HepG2 (cell line): Measurements from ENCODE around the gene VEGFB. TPM values are rescaled to one million over a fixed set of nuclear protein-coding genes. Genes with fewer than 3 reads are reported as not detected.

ENCODE experiments used
- AGO2 ChIP-seq: fragments of 200-400 bp; formaldehyde crosslinking; optimal IDR thresholded peaks from 2 replicates; pipeline ENCODE3; 2017; ENCODE audit warnings: mild to moderate bottlenecking, low read depth, low read length, moderate library complexity
- ESRRA ChIP-seq: sonication (generic); formaldehyde crosslinking; IDR thresholded peaks from 2 replicates; pipeline ENCODE4 v1.5.1; 2020; ENCODE audit warnings: mild to moderate bottlenecking, low read depth, missing genetic modification reagents
- KLF13 ChIP-seq: sonication (generic); formaldehyde crosslinking; IDR thresholded peaks from 2 replicates; pipeline ENCODE4 v1.4.0; 2020; ENCODE audit warnings: mild to moderate bottlenecking, missing genetic modification reagents
- NAIF1 ChIP-seq: sonication (generic); formaldehyde crosslinking; IDR thresholded peaks from 2 replicates; pipeline ENCODE4 v1.5.0; 2020; ENCODE audit warnings: mild to moderate bottlenecking, missing genetic modification reagents, borderline replicate concordance
- PHF8 ChIP-seq: sonication (generic); formaldehyde crosslinking; IDR thresholded peaks from 2 replicates; pipeline ENCODE4 v1.5.0; 2020; ENCODE audit warnings: missing genetic modification reagents
- PTBP1 ChIP-seq: fragments of 200-400 bp; formaldehyde crosslinking; IDR thresholded peaks from 2 replicates; pipeline ENCODE4 v1.6.1; 2018; ENCODE audit warnings: low read length, low read depth; ENCODE audit not compliant: poor library complexity, severe bottlenecking
- RBFOX2 ChIP-seq: fragments of 200-400 bp; formaldehyde crosslinking; IDR thresholded peaks from 2 replicates; pipeline ENCODE4 v1.6.1; 2017; ENCODE audit warnings: low read depth, mild to moderate bottlenecking, low read length
- SAFB2 ChIP-seq: sonication (generic); formaldehyde crosslinking; IDR thresholded peaks from 2 replicates; pipeline ENCODE4 v1.5.1; 2020; ENCODE audit warnings: missing genetic modification reagents, low read depth, mild to moderate bottlenecking, borderline replicate concordance
- SMARCE1 ChIP-seq: fragments of 450-650 bp; IDR thresholded peaks from 2 replicates; pipeline ENCODE4 v1.6.1; 2017; ENCODE audit warnings: borderline replicate concordance
- SP2 ChIP-seq: sonication (generic); formaldehyde crosslinking; IDR thresholded peaks from 2 replicates; pipeline ENCODE4 v1.5.1; 2020; ENCODE audit warnings: mild to moderate bottlenecking, missing genetic modification reagents
- YEATS2 ChIP-seq: sonication (generic); formaldehyde crosslinking; IDR thresholded peaks from 2 replicates; pipeline ENCODE4 v1.4.0; 2020; ENCODE audit warnings: missing genetic modification reagents, borderline replicate concordance
- ZBTB42 ChIP-seq: sonication (generic); formaldehyde crosslinking; IDR thresholded peaks from 2 replicates; pipeline ENCODE4 v1.5.0; 2020; ENCODE audit warnings: mild to moderate bottlenecking, missing genetic modification reagents
- ZFP36L2 ChIP-seq: sonication (generic); formaldehyde crosslinking; IDR thresholded peaks from 2 replicates; pipeline ENCODE4 v1.4.0; 2020; ENCODE audit warnings: missing genetic modification reagents
- ZNF281 ChIP-seq: sonication (generic); formaldehyde crosslinking; IDR thresholded peaks from 2 replicates; pipeline ENCODE4 v1.4.0; 2020; ENCODE audit warnings: missing genetic modification reagents, borderline replicate concordance
- ZNF501 ChIP-seq: sonication (generic); formaldehyde crosslinking; IDR thresholded peaks from 2 replicates; pipeline ENCODE4 v1.5.1; 2020; ENCODE audit warnings: mild to moderate bottlenecking, moderate library complexity, missing genetic modification reagents
- ZNF580 ChIP-seq: IDR thresholded peaks from 2 replicates; pipeline ENCODE4 v1.6.1; 2016; ENCODE audit warnings: low read depth, borderline replicate concordance
- ZNF629 ChIP-seq: sonication (generic); formaldehyde crosslinking; conservative IDR thresholded peaks from 2 replicates; pipeline ENCODE4 v1.5.0; 2020; ENCODE audit warnings: missing genetic modification reagents
- ZNF652 ChIP-seq: IDR thresholded peaks from 2 replicates; pipeline ENCODE4 v1.6.1; 2016; ENCODE audit warnings: low read depth, borderline replicate concordance
- ZNF746 ChIP-seq: sonication (generic); formaldehyde crosslinking; IDR thresholded peaks from 2 replicates; pipeline ENCODE4 v1.8.0; 2022; ENCODE audit warnings: mild to moderate bottlenecking, missing genetic modification reagents
- ZSCAN5A ChIP-seq: sonication (generic); formaldehyde crosslinking; IDR thresholded peaks from 2 replicates; pipeline ENCODE4 v1.8.0; 2022; ENCODE audit warnings: mild to moderate bottlenecking, missing genetic modification reagents, borderline replicate concordance
- polyA plus RNA-seq, 8 experiments: library from polyadenylated mRNA; depleted of rRNA in 3 of 8; stranded (reverse) in 7 of 8; unstranded in 1 of 8; fragments of >200 nt; fragmentation: Illumina TruSeq in 4 of 8; extraction: Trizol in 4 of 8; gene quantifications; 2 replicates each; pipeline versions ENCODE4 v1.2.1 to v1.2.3, GENCODE V29; 2011 to 2016; ENCODE audit warnings: low read depth in 4 of 8, missing spikeins in 1 of 8, mixed read lengths in 1 of 8; ENCODE audit not compliant: insufficient read depth in 1 of 8
- total RNA-seq, 5 experiments: library from RNA; depleted of rRNA; stranded (reverse); fragments of >200 nt; fragmentation: Illumina TruSeq; extraction: Trizol; gene quantifications; 2 replicates each; pipeline ENCODE4 v1.2.3, GENCODE V29; 2016; ENCODE audit warnings: low read depth in 1 of 5
- TF ChIP-seq, protein P1 (sequence below): sonication (generic); formaldehyde crosslinking; IDR thresholded peaks from 2 replicates; pipeline ENCODE4 v1.4.0; 2020; ENCODE audit warnings: missing genetic modification reagents

VEGFB gene
- total and polyA plus RNA-seq, 2 of the 13 experiments (the other 11 are each of a cell fraction or from before 2014, with no cell fraction given) = 9.0 to 11.3 TPM

DNA sequence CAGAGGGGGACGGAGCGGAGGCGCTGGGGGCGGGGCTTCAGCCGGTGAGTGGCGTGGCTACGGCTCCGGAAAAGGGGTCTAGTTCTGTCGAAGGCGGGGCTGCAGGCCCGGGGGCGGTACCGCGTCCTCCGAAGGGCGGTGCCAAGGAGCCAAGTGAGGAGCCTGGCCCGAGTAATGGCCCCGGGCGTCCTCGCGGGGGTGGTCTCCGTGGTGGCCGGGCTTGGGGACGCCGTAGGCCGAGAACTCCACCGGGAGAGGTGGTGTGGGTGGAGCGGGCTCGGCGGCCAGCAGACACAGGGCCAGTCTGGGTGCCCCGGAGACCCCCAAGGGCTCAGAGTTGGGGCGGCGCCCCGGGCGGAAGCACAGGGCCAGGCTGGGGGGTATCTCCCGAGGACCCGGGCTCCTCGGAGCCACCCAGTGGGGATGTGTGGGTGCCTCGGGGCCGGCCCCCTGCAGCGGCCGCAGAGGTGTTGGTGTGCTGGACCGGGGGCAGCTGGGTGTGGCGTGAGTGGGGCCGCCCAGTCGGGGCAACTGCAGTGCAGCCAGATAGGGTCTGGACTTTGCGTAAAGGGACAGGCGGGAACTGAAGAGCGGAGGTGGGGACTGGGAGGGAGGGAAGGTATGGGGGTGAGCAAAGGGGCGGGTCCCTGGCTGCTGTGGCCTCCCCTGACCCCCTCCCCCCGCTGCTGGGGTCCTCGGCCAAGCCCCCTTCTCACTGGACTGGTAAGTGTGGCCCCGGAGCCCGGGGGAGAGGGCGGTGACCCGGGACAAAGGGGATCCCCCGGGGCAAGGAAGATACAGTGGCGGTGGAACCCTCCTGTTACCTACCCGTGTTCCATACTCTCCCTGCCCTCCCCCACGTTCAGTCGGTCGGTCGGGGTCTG is 7.3 kb downstream of the VEGFB start (continued):
- TF ChIP-seq, protein P1, sequence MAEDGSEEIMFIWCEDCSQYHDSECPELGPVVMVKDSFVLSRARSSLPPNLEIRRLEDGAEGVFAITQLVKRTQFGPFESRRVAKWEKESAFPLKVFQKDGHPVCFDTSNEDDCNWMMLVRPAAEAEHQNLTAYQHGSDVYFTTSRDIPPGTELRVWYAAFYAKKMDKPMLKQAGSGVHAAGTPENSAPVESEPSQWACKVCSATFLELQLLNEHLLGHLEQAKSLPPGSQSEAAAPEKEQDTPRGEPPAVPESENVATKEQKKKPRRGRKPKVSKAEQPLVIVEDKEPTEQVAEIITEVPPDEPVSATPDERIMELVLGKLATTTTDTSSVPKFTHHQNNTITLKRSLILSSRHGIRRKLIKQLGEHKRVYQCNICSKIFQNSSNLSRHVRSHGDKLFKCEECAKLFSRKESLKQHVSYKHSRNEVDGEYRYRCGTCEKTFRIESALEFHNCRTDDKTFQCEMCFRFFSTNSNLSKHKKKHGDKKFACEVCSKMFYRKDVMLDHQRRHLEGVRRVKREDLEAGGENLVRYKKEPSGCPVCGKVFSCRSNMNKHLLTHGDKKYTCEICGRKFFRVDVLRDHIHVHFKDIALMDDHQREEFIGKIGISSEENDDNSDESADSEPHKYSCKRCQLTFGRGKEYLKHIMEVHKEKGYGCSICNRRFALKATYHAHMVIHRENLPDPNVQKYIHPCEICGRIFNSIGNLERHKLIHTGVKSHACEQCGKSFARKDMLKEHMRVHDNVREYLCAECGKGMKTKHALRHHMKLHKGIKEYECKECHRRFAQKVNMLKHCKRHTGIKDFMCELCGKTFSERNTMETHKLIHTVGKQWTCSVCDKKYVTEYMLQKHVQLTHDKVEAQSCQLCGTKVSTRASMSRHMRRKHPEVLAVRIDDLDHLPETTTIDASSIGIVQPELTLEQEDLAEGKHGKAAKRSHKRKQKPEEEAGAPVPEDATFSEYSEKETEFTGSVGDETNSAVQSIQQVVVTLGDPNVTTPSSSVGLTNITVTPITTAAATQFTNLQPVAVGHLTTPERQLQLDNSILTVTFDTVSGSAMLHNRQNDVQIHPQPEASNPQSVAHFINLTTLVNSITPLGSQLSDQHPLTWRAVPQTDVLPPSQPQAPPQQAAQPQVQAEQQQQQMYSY = no peak
- TF ChIP-seq ZNF652 (CRISPR knock-in tag) (no peak), ESRRA (CRISPR knock-in tag) (no peak; the same call in 1 of the 2 replicates), ZSCAN5A (no peak), AGO2 (peak; percentile 64), KLF13 (no peak), SAFB2 (CRISPR knock-in tag) (no peak), YEATS2 (no peak), ZNF281 (CRISPR knock-in tag) (peak; percentile 18; the same call in 1 of the 2 replicates), ZNF501 (CRISPR knock-in tag) (peak; percentile 6; the same call in 1 of the 2 replicates), ZNF629 (CRISPR knock-in tag) (peak; percentile 83), ZBTB42 (CRISPR knock-in tag) (no peak), ZNF746 (peak; percentile 42; the same call in 1 of the 2 replicates), NAIF1 (CRISPR knock-in tag) (peak; percentile 47; the same call in 1 of the 2 replicates), PTBP1 (no peak), RBFOX2 (peak; percentile 69), SP2 (peak; percentile 56; the same call in 1 of the 2 replicates), ZFP36L2 (CRISPR knock-in tag) (no peak), SMARCE1 (no peak), PHF8 (CRISPR knock-in tag) (peak; percentile 72; the same call in 1 of the 2 replicates), ZNF580 (CRISPR knock-in tag) (0 out of 2 replicates have a peak, but pooled peaks have one; percentile 26)
